Activated CD8-positive, alpha-beta T cell treated with anti-CD3 and anti-CD28 coated beads for 36 hours (primary cell): ENCODE measurements around the gene SREK1. TPM values are rescaled to one million over a fixed set of nuclear protein-coding genes. Genes with fewer than 3 reads are reported as not detected.

ENCODE experiments used
- ATAC-seq: fragments of 200-7000 bp; cut with Tn5 transposase; one replicate; pipeline ENCODE4 v1.10.0; 2021; ENCODE audit warnings: mild to moderate bottlenecking, moderate library complexity
- CTCF ChIA-PET: fragments of 350-600 bp; sonication (Branson Sonifier 250); formaldehyde crosslinking; loops from one replicate; lab custom pipeline; 2021; ENCODE audit warnings: antibody characterized with exemption; lab: Charles Lee
- POLR2A ChIA-PET: fragments of 350-600 bp; sonication (Branson Sonifier 250); formaldehyde crosslinking; loops from one replicate; lab custom pipeline; 2021; ENCODE audit warnings: antibody characterized with exemption; lab: Charles Lee
- DNase-seq: peaks from one replicate; pipeline ENCODE4 v3.0.0-alpha.2; 2020
- H3K27ac Mint-ChIP-seq: one replicate; pipeline ENCODE4 v1.8.0; 2021; ENCODE audit warnings: mild to moderate bottlenecking, mixed read lengths
- H3K27me3 Mint-ChIP-seq: one replicate; pipeline ENCODE4 v1.8.0; 2021; ENCODE audit warnings: mixed read lengths
- H3K36me3 Mint-ChIP-seq: one replicate; pipeline ENCODE4 v1.8.0; 2021; ENCODE audit warnings: low read depth, mixed read lengths
- H3K4me1 Mint-ChIP-seq: one replicate; pipeline ENCODE4 v1.8.0; 2021; ENCODE audit warnings: low read depth, mixed read lengths
- H3K4me3 Mint-ChIP-seq: one replicate; pipeline ENCODE4 v1.8.0; 2021; ENCODE audit warnings: mild to moderate bottlenecking, moderate library complexity, mixed read lengths
- H3K9me3 Mint-ChIP-seq: one replicate; pipeline ENCODE4 v1.8.0; 2021; ENCODE audit warnings: mixed read lengths
- intact Hi-C: fragments of 100-400 bp; cut with micrococcal nuclease; formaldehyde crosslinking; loops from one replicate; pipeline ENCODE4 v1.10.0; 2022
- total RNA-seq, 2 experiments: library from RNA; stranded (reverse); gene quantifications; one replicate each; pipeline ENCODE4 v1.2.3, GENCODE V29; 2021
- TF ChIP-seq, protein P1 (sequence below): fragments of 200-600 bp; IDR thresholded peaks from one replicate; pipeline ENCODE4 v1.8.0; 2022; ENCODE audit warnings: antibody characterized with exemption, mild to moderate bottlenecking

The SREK1 gene
- total RNA-seq, 2 experiments from 2014 or later = 53.9 to 60.2 TPM

DNA sequence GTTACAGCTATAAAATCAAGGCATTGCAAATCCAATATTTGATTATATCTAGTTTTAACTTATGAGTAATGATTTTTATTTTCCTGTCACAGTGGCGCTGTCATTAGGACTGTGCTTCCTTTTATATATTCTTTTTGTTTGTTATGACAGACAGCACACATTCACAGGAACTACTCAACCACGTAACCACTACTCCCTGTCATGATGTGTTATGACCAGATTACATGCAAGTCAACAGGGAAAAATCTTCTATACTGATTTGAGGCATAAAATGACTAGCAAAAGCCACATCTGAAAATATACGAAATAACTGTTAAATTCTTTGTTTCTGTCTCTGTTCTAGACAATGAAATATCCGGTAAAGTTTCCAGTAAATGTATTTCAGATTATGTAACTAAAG lies 25.4 kb downstream of the SREK1 start:
- H3K4me1 Mint-ChIP-seq = peaks cover 39% of the 10 kb centered on the region
- no peak overlapping the region for H3K27ac Mint-ChIP-seq
- peaks cover 26% of the 10 kb centered on the region for H3K36me3 Mint-ChIP-seq
- POLR2A ChIA-PET = no interaction called here
- H3K9me3 Mint-ChIP-seq = no peaks in the 10 kb centered on the region
- TF ChIP-seq, protein P1, sequence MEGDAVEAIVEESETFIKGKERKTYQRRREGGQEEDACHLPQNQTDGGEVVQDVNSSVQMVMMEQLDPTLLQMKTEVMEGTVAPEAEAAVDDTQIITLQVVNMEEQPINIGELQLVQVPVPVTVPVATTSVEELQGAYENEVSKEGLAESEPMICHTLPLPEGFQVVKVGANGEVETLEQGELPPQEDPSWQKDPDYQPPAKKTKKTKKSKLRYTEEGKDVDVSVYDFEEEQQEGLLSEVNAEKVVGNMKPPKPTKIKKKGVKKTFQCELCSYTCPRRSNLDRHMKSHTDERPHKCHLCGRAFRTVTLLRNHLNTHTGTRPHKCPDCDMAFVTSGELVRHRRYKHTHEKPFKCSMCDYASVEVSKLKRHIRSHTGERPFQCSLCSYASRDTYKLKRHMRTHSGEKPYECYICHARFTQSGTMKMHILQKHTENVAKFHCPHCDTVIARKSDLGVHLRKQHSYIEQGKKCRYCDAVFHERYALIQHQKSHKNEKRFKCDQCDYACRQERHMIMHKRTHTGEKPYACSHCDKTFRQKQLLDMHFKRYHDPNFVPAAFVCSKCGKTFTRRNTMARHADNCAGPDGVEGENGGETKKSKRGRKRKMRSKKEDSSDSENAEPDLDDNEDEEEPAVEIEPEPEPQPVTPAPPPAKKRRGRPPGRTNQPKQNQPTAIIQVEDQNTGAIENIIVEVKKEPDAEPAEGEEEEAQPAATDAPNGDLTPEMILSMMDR = no peak
- ATAC-seq (peak; percentile 81), DNase-seq (no peak)
- no peak overlapping the region for H3K4me3 Mint-ChIP-seq
- intact Hi-C loops = no loop called here
- CTCF ChIA-PET = no interaction called here
- no peaks in the 10 kb centered on the region for H3K27me3 Mint-ChIP-seq

DNA sequence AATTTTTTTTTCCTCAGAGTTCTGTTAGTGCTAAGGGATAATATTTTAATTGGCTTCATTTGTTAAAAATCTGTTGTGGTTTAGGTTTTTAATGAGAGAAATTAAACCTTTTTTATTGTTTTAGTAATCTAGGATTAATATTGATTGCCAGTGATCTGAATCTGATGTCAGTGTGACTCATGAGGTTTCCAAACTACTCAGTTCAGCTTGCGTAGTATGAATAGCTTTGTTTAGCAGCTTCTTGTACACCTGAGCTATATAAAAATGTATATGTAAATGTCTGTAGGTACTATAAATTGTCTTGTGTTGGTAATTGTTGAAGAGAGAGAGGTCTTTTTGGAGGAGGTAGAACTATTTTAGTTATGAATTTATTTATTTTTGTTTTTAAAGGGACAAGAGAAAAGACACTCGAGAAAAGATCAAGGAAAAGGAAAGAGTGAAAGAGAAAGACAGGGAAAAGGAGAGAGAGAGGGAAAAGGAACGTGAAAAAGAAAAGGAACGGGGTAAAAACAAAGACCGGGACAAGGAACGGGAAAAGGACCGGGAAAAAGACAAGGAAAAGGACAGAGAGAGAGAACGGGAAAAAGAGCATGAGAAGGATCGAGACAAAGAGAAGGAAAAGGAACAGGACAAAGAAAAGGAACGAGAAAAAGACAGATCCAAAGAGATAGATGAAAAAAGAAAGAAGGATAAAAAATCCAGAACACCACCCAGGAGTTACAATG lies 26.3 kb downstream of the SREK1 start:
- H3K36me3 Mint-ChIP-seq = peaks cover 27% of the 10 kb centered on the region
- no peak for DNase-seq
- H3K27ac Mint-ChIP-seq = peak overlapping the region; percentile 58
- TF ChIP-seq, protein P1 = peak; percentile 12
- ChIA-PET CTCF (interaction anchor here (0.9 to 1.5 kb wide), 5 partner anchors 12 to 426 kb away, joined by 4 to 7 read pairs (median 4); no protein-coding TSS in a partner anchor), POLR2A (no interaction called here)
- H3K27me3 Mint-ChIP-seq = no peaks in the 10 kb centered on the region
- intact Hi-C loops = no loop called here
- H3K4me1 Mint-ChIP-seq = peaks cover 37% of the 10 kb centered on the region
- no peak for ATAC-seq
- no peaks in the 10 kb centered on the region for H3K9me3 Mint-ChIP-seq
- no peak overlapping the region for H3K4me3 Mint-ChIP-seq

DNA sequence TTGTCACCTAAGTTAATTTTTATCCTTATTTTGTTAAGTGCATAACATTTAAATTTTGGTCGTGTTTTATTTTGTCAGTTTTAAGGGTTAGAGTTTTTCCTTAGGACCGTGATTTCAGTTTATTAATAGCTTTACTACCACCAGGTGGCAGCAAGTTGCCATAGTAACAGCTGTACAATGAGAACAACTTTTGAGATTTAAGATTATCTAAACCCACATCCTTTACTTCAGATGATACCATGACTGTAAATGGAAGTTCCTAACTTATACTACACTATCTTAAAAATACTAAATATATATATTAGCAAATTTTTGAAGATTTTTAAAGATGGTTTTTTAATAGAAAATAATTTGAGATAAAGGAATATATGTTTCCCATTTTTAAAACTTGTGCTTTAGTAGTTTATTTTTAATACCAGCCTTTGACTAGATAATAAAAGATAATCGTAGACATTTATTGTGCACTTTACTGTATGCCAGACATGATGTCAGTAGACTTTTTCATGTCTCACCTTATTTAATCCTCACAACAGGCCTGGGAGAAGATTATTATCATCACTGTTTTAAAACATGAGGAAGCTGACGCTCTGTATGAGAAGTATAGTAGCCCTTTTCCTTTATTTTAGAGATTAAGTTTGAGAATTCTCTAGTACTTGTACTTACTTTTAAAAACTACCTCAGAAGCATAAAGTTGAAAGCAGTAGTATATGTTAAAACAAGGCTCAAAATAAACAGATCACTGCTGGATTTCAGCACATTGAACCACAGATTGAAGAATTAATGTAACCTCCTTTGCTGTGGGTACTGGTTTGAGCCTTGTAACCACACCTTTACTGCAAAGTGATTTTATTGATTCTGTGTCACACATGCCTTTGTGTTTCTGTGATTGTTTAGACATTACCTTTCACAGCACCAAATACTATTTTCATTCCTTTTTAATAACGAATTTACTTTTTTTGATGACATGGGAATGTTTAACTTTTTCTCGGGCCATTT lies 27.5 kb downstream of the SREK1 start:
- TF ChIP-seq, protein P1 = peak; percentile 65
- POLR2A ChIA-PET = no interaction called here
- CTCF ChIA-PET = interaction anchor here (0.9 to 1.5 kb wide), 8 partner anchors 9 to 427 kb away, joined by 3 to 7 read pairs (median 4); no protein-coding TSS in a partner anchor
- DNase-seq (peak; percentile 67), ATAC-seq (peak; percentile 70)
- Mint-ChIP-seq H3K4me3 (no peak overlapping the region), H3K4me1 (peaks cover 29% of the 10 kb centered on the region), H3K27me3 (no peaks in the 10 kb centered on the region), H3K36me3 (peaks cover 29% of the 10 kb centered on the region), H3K27ac (no peak overlapping the region), H3K9me3 (no peaks in the 10 kb centered on the region)
- intact Hi-C loops = no loop called here

DNA sequence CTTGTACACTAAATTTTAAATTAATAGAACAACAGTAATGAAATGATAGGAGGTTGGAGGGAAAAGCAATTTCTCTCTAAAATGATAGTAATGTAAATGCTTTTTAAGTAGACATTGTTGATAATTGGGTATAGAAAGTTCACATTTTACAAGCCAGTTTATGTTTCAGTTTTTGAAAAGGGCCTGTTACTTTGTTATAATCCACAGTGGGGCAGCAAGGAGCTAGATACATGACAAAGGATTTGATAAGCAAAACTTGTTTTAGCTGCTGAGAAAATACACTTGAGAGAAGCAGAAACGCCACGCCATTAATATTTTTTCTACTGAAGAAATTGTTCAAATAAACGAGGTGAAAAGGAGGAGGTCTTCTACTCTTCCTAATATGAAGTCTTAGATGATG lies 30.2 kb downstream of the SREK1 start:
- peaks cover 47% of the 10 kb centered on the region for H3K36me3 Mint-ChIP-seq
- POLR2A ChIA-PET = interaction anchor here (0.5 kb wide), 1 partner anchor 25 kb away, joined by 3 read pairs; no protein-coding TSS in a partner anchor
- H3K4me3 Mint-ChIP-seq = no peak overlapping the region
- no peaks in the 10 kb centered on the region for H3K27me3 Mint-ChIP-seq
- TF ChIP-seq, protein P1 = no peak
- ATAC-seq (no peak), DNase-seq (no peak)
- H3K4me1 Mint-ChIP-seq = peaks cover 25% of the 10 kb centered on the region
- H3K27ac Mint-ChIP-seq = no peak overlapping the region
- CTCF ChIA-PET = interaction anchor here (1.5 kb wide), 1 partner anchor 133 kb away, joined by 3 read pairs; no protein-coding TSS in a partner anchor
- H3K9me3 Mint-ChIP-seq = no peaks in the 10 kb centered on the region
- intact Hi-C loops = no loop called here
